Putamen (tissue), 1 donor: Measurements from ENCODE around the gene LSM3.

ENCODE experiments used
- DNase-seq: peaks from one replicate; pipeline ENCODE4 v3.0.0-alpha.2; 2016; ENCODE audit warnings: low spot score

The LSM3 gene

DNA sequence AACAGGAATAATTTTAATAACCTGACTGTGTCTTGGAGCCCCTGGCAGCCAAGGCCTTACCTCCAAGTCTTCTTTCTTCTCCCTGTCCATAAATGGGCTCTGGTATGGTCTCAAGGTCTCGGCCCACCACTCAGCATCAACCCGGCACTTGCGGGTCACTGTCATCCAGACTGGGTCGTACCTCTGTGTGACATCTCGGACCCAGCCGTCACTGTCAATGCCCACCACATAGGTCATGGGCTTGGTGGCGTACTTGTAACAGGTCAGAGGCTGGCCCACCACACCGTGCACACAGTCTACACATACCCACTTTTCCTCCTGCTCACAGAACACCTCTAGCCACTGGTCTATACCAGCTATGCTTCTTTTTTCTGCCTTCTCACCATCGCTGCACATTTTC, 20.7 kb upstream of the LSM3 start:
- no peak for DNase-seq

GRCh38 chr3:14158370-14158769, 20.2 kb upstream of the LSM3 start:
- no peak for DNase-seq

GRCh38 chr3:14159426-14159825, 19.2 kb upstream of the LSM3 start:
- no peak for DNase-seq

- DNase-seq, result no peak
These were observed 17.3 kb upstream of the LSM3 start for GRCh38 chr3:14161282-14161681.

- no peak for DNase-seq
These were observed 16.4 kb upstream of the LSM3 start for GRCh38 chr3:14162178-14162577.

DNA sequence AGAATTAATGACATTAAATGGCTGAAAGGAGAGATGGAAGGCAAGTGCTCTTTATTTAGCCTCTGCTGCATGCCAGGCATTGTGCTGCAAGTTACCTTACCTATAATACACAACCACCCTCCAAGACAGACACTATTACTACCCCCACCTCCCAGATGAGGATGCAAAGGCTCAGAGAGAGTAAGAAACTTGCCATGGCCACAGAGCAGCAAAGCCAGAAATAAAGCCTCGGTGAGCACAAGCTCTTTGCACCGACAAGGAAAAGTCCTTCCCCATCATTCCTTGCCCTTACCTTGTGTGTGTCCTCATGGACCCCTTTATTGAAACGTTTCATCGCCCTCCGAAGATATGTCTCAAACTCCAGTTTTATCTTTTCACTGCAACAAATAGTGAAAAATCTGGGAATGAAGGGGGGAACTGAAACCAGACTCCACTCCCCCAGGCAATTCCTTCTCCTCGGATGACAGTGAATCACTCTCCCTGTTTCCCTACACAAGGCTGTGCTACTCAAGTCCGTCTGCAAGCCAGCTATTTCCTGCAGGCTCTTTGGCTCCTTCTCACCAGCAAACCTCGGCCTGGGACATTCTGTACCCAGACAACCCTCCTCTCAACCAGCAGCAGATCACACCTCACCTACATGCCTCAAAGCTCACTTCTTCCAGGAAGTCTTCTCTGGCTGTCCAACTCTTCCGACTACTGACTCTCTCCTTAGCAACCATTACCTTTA, 11.6 kb upstream of the LSM3 start:
- no peak for DNase-seq

- no peak for DNase-seq
These were observed 9.2 kb upstream of the LSM3 start for GRCh38 chr3:14169435-14169834.

- DNase-seq, result no peak
These were observed 8.7 kb upstream of the LSM3 start for GRCh38 chr3:14169871-14170270.

- no peak for DNase-seq
These were observed 8.0 kb upstream of the LSM3 start for GRCh38 chr3:14170531-14171159.

- DNase-seq, result no peak
These were observed 6.1 kb upstream of the LSM3 start for GRCh38 chr3:14172496-14172895.

- DNase-seq, result no peak
These were observed 4.1 kb upstream of the LSM3 start for GRCh38 chr3:14174483-14174882.

- no peak for DNase-seq
These were observed 3.1 kb upstream of the LSM3 start for GRCh38 chr3:14175383-14176037.

GRCh38 chr3:14177580-14178246, 904 bp upstream of the LSM3 start:
- DNase-seq, result peak; percentile 3

GRCh38 chr3:14179114-14179465, 473 bp downstream of the LSM3 start:
- DNase-seq, result no peak

DNA sequence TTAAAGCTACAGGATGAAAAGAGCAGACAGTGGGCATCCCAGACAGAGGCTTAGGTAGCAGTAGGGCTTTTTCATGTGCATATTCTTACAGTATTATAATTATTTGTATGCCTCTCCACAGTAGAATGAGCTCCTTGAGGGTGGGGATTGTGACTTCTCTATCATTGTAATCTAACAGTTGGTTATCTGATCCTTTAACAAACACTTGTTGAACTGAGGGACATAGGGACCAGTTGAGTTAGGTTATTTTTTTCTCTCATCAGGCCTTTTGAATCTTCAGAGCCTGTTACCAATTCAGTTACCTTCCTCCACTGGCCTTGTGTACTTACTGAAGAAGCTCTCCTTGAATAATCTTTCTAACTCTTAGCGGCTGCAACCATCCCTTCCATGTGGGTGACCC, 1.2 kb downstream of the LSM3 start:
- no peak for DNase-seq

DNA sequence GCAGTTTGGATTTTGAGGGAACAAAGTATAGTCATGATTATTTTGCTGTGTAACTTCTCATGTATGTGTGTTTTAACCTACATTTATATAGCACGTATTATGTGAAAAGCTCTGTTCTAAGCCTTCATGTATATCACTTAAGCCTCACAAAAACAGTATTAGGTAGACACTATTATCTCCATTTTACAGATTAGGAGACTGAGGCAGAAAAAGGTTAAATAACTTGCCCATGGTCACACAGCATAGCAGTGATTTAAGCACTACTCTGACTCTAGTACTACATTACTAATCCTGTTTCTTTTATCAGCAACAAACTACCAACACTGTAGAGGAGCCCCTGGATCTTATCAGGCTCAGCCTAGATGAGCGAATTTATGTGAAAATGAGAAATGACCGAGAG, 2.6 kb downstream of the LSM3 start:
- DNase-seq, result no peak

DNA sequence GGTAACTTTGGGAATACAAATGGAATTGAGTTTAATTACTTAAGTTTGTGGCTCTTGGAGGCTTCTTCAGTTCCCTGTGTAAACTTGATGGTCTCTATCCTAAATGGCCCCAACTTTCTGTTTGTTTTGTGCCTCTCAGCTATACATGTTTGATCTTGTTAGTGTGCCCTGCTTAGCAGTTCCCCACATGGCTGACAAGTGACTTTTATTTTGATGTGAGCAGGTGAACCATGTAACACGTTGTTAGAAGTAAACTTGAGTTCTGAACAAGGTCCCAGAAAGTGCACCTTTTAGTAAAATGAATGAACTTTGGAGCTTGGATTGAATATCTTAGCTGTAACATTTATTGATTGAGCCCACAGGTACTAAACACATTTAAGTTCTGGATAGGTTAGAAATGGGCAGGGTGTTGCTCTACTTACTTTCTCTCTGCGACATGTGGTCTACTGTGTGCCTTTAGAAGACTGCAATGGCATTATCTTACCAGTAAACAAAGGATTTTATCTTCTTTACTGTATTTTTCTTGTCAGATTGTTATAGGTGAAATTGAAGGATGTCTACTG, 4.5 kb downstream of the LSM3 start:
- DNase-seq, result no peak

DNA sequence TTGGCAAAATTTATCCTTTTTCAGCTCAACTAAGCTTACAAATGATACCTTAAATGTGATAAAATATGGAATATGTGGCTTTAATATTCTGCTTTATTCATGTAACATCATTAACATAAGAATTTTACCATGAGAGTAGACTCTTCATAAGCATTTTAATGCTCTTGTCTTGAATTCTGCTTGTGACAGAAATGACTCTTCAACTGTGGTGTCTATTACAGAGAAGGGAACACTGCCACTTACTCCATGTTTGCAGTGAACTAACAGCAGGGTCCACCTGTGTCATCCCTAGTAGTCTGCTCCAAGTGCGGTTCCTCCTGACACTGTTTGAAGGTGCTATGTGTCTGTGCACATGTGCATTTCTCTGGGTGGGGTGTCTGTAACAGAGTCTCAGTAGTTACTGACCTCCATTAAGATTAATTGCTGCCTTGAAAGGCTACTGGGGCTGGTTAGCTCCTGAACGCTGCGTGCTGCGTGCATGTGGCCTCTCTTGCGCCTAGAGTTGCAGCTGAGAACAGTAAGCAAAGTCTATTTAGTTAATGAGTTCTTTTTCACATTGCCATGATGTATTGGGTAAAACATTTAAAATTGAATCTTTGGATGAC, 8.3 kb downstream of the LSM3 start:
- no peak for DNase-seq

DNA sequence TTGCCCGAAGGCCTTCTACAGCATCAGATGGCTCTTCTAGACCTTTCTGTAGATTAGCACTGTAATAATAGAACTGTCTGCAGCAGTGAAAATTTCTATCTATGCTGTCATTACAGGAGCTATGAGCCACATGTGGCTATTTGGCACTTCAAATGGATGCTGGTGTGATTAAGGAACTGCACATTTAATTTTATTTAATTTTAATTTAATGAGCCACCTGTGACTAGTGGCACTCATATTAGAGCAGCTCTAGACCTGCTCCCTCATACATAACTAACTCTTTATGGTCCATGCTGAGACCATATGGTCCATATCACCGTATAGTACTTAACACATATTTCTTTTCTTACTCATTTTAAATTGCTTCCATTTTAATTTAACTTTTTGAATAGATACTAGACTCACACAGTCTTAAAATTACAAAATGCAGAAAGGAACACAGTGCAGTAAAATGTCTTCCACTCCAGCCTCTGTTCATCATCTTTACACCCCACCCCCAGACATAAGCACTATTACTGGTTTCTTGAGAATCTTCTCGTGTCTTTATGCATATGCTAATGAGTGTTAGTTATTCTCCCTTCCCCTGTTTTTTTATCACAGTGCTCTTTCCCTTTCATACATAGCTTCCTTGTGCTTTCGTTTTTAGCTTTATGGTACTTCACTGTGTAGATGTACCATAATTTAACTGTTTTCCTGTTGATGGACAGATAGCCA, 9.6 kb downstream of the LSM3 start:
- no peak for DNase-seq

DNA sequence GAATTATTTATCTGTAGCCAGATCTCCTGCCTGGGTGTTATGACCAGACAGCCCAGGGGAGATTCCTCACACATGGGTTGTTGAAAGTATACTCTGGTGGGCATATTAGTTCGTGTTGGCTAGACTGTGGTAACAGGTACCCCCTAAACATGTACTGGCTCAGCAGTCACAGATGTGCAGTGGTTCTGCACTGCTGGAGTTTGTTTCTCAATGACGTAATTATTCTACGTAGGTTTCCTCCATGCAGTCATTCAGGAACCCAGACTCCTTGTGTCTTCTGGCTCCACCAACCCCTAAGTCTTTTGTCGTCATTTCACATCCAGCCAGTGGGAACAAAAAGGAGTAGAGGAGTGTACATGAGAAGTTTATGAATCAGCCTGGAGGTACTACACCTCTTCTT, 16.2 kb downstream of the LSM3 start:
- no peak for DNase-seq

- DNase-seq, result no peak
These were observed 21.0 kb downstream of the LSM3 start for GRCh38 chr3:14199641-14200040.

- DNase-seq, result no peak
These were observed 21.7 kb downstream of the LSM3 start for GRCh38 chr3:14200276-14200675.
